Hippocampal formation (tissue), 2 donors: ENCODE results near the gene SAMHD1.
A peak's percentile ranks its signal among the peaks of the same experiment; 100 is the strongest.
"Not testable (repeated sequence)": the region's sequence is repeated elsewhere in the genome, so short reads cannot be mapped to it uniquely, and the experiment has no call there.

Experiments used
- DNase-seq, 2 donors: peaks; one replicate each; lab custom pipeline; 2025; lab: John Stamatoyannopoulos, UW

SAMHD1 gene

DNA sequence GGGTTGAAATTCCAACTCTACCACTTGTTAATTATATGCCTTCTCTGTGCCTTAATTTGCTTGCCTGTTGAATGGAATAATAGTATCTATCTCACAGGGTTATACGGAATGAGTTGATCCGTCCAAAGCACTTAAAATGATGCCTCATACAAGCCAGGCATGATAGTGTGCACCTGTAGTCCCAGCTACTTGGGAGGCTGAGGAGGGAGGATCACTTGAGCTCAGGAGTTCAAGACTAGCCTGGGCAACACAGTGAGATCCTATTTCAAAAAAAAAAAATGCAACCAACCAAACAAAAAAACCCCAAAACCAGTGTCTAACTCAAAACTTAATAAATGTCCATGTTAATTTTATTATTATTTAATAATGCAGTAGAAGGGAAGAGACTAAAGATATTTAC is 35.3 kb downstream of the SAMHD1 start:
- no peak for DNase-seq

DNA sequence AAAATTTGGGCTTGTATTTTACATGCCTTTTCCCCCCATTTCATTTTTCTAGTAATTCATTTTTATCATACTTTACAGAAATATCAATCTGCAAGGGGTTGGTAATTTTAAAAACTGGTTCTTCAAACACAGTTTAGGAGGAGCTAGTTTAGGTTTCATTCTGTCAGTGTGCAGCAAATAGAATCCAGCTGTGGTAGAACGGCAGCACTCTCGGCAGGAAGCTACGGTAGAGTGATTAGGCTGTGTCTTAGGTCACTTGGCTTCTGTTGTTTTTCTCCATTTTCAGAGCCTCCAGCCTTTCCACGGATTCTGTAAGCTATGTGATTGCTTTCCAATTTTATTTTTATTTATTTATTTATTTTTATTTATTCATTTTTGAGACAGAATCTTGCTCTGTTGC is 42.9 kb downstream of the SAMHD1 start:
- DNase-seq, result no peak

DNA sequence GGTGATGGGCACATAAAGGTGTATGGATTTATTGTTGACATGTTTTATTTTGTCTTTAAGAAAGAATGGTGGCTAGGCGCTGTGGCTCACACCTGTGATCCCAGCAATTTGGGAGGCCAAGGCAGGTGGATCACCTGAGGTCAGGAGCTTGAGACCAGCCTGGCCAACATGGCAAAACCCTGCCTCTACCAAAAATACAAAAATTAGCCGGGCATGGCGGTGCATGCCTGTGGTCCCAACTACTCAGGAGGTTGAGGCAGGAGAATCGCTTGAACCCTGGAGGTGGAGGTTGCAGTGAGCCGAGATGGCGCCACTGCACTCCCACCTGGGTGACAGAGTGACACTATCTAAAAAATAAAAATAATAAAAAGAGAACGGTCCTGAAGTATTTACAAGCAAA is 45.4 kb downstream of the SAMHD1 start:
- not testable (repeated sequence) for DNase-seq

DNA sequence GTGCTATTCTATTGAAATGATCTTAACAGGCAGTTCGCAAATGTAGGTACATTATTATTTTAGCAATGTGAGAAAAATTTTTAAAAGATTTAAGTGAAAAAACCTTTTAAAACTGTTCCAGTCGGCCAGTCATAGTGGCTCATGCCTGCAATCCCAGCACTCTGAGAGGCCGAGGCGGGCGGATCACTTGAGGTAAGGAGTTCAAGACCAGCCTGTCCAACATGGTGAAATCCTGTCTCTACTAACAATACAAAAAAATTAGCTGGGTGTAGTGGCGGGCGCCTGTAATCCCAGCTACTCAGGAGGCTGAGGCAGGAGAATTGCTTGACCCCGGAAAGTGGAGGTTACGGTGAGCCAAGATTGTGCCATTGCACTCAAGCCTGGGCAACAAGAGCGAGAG is 45.9 kb downstream of the SAMHD1 start:
- not testable (repeated sequence) for DNase-seq

DNA sequence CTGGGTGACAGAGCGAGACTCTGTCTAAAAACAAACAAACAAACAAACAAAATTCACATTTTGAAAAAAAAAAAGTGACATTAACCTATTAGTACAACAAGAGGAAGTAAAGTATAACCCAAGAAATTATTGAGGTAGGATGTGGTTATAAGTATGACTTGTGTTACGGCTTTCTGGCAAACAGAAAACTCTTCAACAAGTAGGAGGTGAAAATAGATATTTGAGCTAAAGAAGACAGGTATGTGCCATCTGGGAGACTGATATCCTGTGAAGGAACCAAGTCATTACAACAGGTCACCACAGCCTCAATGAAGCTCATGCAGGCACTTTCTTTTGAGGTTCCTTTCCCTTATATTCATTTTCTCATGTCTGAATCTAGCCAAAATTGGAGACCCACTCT is 46.8 kb downstream of the SAMHD1 start:
- DNase-seq, result no peak

DNA sequence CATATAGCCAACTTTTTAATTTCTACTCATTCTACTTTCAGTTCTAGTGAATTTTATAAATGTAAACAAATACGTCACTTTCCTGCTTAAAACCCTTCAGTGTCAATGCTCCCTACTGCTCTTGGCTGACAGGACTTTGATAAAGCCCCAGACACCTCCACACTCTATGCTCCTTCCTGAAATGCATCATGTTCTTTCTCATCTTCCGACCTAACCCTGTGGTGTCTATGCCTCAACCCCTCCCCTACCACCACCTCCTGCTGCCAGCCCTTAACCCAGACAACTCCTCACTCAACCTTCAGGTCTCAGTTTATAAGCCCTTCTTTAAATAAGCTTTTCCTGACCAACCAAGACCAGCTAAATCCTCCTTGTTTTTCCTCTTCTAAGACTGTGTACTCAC is 56.5 kb downstream of the SAMHD1 start:
- DNase-seq, result no peak

DNA sequence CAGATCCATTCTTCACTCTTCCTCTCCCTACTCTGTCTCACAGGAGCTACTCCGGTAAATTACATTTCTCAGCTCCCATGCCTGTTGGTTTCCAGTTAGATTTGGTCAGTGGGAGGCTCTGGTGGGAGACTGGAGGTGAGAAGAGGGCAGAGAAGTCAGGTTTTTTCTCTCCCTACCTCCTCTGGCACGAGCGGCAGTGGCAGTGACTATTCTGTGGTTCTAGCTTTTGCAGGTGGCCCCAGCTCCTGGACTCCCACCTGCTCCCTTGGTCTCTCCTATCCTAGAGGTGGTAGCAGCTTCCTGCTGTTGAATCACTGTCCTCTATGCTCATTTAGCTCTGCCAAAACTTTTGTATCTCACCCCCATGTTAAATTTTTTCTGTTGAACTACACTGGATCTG is 57.7 kb downstream of the SAMHD1 start:
- no peak for DNase-seq

DNA sequence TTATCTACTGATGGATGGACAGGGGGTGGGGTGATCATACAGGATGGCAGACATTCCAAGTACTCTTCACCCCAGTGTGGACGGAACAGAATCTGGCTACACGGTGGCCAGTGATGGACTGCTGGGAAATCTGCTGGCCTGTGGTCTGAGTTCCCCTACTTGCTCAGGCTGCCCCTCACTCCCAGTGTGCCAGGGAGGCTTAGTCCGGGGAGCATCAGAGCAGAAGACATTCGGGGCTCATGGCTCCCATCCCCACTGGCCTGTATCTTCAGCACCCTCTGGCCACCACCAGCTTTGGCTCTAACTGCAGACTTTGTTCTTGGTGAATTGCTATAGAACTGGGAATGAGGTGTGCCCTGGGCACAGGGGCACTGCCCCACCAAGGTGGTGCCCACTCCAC is 60.3 kb downstream of the SAMHD1 start:
- no peak for DNase-seq

DNA sequence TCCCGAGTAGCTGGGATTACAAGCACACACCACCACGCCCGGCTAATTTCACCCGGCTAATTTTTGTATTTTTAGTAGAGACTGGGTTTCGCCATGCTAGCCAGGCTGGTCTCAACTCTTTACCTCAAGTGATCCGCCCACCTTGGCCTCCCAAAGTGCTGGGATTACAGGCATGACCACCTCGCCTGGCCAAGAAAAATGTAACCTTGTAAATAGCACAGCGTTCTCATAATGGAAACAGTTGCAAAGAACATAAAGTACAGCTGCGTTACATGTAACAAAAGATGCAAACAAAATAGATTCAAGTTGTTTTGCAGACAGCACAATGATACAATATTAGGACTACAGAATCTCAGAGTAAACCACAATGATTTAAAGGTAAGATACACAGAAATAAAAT is 60.9 kb downstream of the SAMHD1 start:
- DNase-seq, result no peak

DNA sequence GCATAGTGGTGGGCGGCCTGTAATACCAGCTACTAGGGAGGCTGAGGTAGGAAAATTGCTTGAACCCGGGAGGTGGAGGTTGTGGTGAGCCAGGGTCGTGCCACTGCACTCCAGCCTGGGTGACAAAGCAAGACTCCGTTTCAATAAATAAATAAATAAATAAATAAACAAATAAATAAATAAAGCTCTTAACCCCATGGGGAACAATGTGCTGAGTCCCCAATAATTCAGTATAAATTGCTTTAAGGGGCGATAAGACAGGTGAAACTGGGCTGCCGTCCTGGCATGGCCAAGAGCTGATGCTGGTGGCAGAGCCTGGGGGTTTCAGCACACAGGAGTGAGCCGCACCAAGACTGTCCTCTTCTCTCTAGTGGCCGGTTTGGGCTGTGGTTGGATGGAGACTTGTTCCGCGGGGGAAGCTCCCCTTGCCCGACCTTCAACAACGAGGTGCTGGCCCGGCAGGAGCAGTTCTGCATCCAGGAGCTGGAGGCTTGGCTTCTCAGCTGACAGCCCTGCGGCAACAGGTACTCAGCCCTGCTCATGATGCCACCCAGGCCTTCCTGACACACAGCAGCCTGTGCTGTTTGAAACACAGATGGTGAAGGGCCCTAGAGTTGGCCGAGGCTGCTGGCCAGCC is 62.5 kb downstream of the SAMHD1 start:
- DNase-seq, result no peak

DNA sequence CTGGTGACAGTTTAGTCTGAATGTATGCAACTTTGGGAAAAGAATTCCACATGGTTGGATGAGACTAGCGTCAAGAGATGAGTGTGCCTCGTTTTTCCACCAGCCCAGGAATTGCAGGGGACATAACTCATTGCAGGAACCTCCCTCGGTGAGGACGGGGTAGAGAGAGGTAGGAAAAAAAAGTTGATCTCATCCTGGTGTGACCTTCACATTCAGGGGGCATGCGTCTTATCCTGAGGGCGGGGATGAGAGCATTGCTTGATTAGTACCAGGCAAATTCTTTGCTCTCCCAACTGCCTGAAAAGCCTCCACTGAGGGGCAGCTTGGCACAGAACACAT is 63.8 kb downstream of the SAMHD1 start:
- no peak for DNase-seq

DNA sequence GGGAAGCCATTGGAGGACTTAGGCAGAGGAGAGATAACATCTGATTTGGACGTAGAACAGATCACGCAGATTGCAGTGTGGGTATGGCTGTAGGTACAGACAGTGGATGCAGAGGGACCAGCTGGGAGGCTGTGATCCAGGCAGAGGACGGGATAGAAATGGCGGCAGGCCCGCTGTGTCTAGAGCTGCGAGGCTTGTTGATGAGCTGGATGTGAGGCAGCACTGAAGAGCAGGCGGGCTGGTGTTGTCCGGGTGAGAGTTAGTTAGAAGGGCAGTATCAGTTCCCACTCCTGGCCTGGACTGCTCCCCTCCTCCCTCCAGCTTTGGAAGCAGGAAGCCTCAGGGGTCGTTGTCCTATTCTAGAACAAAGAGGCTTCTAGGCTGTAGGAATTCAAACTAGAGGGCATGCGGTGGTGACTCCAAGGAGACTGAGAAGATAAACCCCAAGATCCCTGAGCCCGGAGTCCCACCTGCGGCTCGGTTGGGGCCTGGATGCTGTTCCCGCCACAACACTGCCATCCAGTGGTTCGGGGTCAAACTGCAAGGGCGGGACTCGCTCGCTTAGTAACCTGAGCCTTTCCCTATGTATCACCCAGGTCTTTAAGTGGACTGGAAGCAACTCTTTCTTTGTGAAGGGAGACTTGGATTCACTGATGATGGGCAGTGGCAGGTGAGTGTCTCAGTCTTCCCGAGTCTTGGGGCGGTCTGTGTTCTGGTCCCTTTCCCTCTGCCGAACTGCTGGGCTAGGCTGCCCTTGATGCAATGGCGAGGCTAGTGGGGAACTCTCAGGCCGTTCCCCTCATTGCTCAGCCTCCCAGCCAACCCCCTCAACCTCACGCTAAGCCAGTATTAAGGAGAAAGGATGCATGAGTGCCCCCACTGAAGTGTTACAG is 64.4 kb downstream of the SAMHD1 start:
- DNase-seq, result peak; percentile 59 to 63

DNA sequence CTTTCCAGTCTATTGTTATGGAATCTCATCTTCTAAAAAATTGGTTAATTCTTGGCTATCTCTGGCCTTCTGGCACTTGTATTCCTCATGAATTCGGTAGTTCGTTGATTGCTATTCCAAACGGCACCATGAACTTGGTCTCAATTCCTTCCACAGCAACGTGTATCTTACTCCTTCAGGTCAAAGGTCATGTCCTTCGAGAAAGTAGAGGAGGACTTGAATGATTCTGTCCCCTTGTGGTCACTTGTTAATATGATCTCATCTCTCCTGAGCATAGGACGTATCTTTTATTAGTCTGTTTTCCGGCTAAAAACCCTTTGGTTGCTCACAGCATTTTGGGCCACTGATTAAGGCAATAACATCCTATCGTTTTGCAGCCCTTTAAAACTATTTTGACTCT is 66.2 kb downstream of the SAMHD1 start:
- DNase-seq, result no peak

DNA sequence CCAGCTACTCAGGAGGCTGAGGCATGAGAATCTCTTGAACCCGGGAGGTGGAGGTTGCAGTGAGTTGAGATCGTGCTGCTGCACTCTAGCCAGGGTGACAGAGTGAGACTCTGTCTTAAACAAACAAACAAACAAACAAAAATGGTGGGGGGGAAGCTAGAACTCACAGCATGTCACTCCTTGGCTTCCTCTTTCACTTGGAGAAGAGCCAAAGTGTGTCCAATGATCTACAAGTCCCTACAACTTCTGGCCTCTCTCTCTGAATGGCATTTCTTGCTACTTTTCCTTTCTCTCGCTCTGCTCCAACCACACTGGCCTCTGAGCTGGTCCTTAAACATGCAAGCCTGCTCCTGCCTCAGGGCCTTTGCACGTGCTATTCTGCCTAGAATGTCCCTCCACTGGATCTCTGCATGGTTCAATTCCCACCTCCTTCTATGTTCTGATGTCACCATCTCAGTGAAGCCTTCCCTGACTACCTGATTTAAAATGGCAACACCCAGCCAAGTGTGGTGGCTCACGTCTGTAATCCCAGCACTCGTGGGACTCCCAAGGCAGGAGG is 67.5 kb downstream of the SAMHD1 start:
- DNase-seq, result no peak

DNA sequence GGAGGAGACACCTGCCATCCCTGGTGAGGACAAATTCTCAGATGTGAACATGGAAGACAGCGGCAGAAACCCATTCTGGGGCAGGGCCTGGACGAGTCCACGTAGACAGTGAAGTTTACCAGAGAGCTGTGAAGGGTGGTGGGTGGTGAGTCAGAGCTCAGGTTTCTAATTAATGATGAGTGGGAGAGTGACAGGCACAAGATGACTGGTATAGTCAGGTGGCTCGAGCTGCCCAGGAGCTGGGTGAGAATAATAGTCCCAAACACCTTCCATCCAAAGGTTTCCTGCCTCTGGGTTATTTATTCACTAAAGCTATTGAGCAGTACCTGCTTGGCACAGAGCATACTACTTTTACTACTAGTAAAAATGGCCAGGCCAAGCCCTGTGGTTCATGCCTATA is 69.6 kb downstream of the SAMHD1 start:
- DNase-seq, result no peak

DNA sequence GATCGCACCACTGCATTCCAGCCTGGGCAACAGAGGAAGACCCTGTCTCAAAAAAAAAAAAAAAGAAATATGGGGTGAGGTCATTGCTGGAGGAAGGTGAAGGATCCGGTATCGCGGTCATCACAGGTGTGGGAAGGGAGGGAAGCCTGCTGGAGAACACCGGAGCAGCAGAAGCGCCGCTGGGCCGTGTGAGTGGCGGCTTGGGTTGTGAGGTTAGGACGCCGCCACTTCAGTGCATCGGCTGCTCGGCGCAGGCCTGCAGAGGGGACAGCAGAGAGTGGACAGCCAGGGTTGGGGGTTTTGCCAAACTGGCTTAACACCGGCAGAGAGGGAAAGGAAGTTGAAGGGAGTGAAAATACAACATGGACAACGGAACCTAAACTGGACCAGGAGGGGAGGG is 70.2 kb downstream of the SAMHD1 start:
- DNase-seq, result no peak

DNA sequence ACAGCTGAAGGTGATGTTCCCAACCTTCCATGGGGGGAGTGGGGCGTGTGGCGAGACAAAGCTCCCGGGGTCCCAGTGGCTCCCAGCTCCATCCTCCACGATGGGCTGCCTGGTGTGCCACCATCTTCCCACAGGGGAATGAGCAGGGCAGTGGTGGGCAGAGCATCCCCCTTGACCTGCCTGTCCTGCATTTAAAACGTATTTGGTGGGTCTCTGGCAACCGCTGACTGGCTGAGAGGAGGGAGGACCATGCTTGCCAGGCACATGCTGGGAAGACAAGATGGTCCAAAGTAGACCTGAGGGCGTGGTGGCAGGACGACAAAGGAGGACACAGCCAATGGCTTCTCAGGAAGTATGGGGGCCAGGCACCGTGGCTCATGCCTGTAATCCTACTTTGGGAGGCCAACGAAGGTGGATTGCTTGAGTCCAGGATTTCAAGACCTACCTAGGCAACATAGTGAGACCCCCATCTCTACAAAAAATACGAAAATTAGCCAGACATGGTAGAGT is 70.7 kb downstream of the SAMHD1 start:
- DNase-seq, result no peak

DNA sequence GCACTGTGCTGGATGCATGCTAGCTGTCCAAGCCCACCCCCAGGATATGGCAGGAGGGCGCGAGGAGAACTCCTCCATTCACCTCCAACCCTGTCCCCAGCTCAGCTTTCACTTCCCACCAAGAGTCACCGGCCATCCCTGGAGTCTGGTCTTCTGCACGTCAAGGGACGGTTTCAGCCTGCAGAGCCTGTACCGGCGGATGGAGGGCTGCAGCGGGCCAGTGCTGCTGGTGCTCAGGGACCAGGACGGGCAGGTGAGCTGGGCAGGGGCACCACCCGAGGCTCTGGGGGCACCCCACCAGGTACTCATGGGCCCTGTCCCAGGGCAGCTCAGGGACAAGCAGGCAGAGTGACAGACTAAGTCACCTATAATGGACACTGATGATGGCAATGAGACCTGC is 72.6 kb downstream of the SAMHD1 start:
- DNase-seq, result no peak

DNA sequence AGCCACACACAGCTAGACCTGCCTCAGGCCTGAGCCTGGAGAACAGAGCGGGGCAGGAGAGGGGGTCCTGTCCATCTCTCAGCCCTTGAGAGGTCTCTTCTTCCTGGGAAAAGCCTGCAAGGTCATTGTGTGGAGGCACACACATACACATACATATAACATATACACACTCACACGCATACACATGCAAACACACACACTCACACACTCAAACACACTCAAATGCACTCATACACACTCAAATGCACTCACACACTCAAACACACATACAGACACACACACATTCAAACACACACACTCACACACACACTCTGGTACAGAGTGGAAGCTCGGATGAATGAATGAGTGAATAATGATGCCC is 75.1 kb downstream of the SAMHD1 start:
- DNase-seq, result no peak

DNA sequence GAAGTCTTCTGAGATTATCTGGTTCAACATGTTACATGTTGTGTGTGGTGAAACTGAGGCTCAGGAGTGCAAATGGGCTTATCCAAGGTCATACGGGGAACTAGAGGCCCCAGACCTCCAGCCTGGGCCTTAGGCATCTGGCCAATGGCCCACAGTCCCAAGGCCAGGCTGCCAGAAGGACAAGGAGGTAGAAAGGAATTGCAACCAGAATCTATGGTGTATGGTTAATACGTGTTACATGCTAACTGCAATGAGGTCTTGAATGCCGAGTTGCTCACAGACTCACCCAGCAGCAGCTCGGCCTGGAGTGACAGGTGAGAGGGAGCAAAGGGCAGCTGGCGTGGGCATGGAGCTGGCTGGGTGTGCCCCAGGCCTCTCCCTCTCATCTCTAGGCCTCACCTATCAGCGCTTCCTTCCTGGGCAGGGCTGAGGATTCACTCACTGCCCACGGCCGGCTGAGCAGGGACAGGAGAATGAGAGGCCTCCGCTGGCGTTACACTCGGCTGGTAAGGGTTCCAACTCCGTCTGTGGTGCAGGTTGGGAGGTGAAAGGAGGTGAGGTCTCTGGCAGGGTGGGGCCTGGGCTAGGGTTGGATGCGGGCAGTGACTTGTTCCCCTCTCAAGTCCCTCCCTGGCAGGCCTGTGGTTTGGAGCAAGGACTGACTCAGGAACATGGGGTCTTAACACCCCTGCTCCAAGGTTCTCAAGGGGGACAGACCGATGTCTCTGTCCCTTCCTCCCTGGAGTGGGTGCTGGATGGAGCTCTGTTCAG is 75.6 kb downstream of the SAMHD1 start, which contains the start of gene TLDC2:
TSS of gene TLDC2 (plus strand) at position 437 of the 771 bp plus-strand sequence. CDS start at position 474, 37 bp downstream.
- DNase-seq, result no peak

DNA sequence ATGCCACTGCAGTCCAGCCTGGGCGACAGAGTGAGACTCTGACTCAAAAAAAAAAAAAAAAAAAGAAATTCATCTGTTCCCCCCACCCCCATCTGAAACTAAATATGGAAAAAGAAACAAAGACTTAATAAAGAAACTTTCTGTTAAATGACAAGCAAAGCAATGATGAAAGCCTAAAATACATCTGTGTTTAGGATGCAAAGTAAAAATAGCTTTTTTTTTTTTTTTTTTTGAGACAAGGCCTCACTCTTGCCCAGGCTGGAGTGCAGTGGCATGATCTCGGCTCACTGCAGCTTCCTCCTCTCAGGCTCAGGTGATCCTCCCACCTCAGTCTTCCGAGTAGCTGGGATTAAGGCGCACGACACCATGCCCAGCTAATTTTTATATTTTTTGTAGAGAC is 76.4 kb downstream of the SAMHD1 start:
- not testable (repeated sequence) for DNase-seq

DNA sequence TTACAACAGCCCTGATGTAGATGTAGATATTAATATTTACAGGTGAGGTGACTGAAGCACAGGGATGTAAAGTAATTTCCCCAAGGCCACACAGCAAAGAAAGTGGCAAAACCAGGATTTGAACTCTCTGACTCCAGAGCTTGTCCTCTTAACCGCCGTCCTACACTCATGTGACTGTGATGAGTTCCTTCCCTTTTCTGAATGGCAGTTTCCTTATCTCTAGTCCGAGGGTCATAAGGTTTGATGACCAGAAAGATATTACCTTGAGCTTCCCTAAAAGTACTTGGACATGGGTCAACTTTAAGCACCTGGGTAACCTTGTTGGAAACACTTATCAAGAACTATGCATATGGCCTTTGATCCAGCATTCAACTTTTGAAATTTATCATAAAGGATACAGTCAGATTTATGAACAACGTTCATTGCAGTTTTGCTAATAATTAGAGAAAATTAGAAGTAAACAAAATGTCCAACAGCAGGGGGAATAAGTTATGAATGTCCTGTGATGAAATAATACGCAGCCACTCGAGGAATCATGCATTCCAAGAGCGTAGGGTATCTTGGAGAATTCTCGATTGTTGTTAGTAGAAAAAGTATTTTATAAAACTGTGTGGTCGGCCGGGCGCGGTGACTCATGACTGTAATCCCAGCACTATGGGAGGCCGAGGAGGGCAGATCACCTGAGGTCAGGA is 77.9 kb downstream of the SAMHD1 start:
- no peak for DNase-seq
